ENCODE results near the gene PDP2. TPM values are rescaled to one million over a fixed set of nuclear protein-coding genes. Genes with fewer than 3 reads are reported as not detected.

Gene PDP2
- polyA plus RNA-seq, 1 of the 3 experiments (the other 2 are of a cell fraction) = 4.7 TPM

GRCh38 chr16:66842765-66843164 lies 37.5 kb upstream of the PDP2 start:
- no peaks in the 10 kb centered on the region for H3K36me3 ChIP-seq (replicated peaks in 1 of 2; ENCODE audit: control insufficient read depth in 1 of 2, insufficient read depth in 2 of 2, low read length in 1 of 2)
- no peaks in the 10 kb centered on the region for H3F3A ChIP-seq (replicated peaks; ENCODE audit: insufficient read depth)
- H2AFZ ChIP-seq (ENCODE audit: low read depth) = no peak overlapping the region
- no peak overlapping the region for H3K27ac ChIP-seq (ENCODE audit: low read depth in 2 of 2, low read length in 1 of 2)
- CTCF ChIA-PET = interaction anchor here (1.0 to 10.1 kb wide), 6 partner anchors 9 to 192 kb away, joined by 3 to 82 read pairs (median 6); partner anchors contain the start of gene NAE1
- H3K4me1 ChIP-seq (ENCODE audit: control insufficient read depth in 1 of 2, insufficient read depth in 2 of 2, low read depth in 1 of 2, low read length in 1 of 2) = peaks cover 0 to 8% of the 10 kb centered on the region in 2 experiments; a peak in 1 of 4 replicates
- no peak overlapping the region for H3K4me3 ChIP-seq (ENCODE audit: low read depth in 2 of 2, low read length in 1 of 2)
- H4K20me1 ChIP-seq (ENCODE audit: insufficient read depth) = no peaks in the 10 kb centered on the region
- H3K4me2 ChIP-seq = no peak overlapping the region
- DNase-seq = peak; percentile 48
- no peak for TF ChIP-seq NRF1 (IDR thresholded peaks at IDR 0.05; ENCODE audit: low read depth, low read length)
- TF ChIP-seq GATA2 (CRISPR knock-in tag; IDR thresholded peaks at IDR 0.05) = no peak
- TF ChIP-seq MEF2A (IDR thresholded peaks at IDR 0.05; ENCODE audit: borderline replicate concordance, low read depth) = no peak
- no peaks in the 10 kb centered on the region for H3K9me2 ChIP-seq
- H3K79me2 ChIP-seq (ENCODE audit: insufficient read depth) = no peaks in the 10 kb centered on the region
- WGBS (ENCODE audit: low lambda C conversion rate) = 73% methylated on average over 7 of the region's 7 CpGs
- H3K9me3 ChIP-seq = no peaks in the 10 kb centered on the region
- POLR2A ChIA-PET = no interaction called here
- H3K27me3 ChIP-seq (ENCODE audit: insufficient read depth) = peaks cover 15% of the 10 kb centered on the region; the same call in 1 of the 2 replicates
- no peak overlapping the region for H3K9ac ChIP-seq

GRCh38 chr16:66843191-66843590 lies 37.1 kb upstream of the PDP2 start:
- H3K4me1 ChIP-seq (ENCODE audit: control insufficient read depth in 1 of 2, insufficient read depth in 2 of 2, low read depth in 1 of 2, low read length in 1 of 2) = peaks cover 0 to 8% of the 10 kb centered on the region in 2 experiments; a peak in 1 of 4 replicates
- ChIA-PET POLR2A (no interaction called here), CTCF (interaction anchor here (1.1 to 10.1 kb wide), 5 partner anchors 9 to 53 kb away, joined by 3 to 82 read pairs (median 5); partner anchors contain the start of gene NAE1)
- no peak for DNase-seq
- no peak overlapping the region for H3K9ac ChIP-seq
- no peaks in the 10 kb centered on the region for H4K20me1 ChIP-seq (ENCODE audit: insufficient read depth)
- no peaks in the 10 kb centered on the region for H3K9me2 ChIP-seq
- H3F3A ChIP-seq (replicated peaks; ENCODE audit: insufficient read depth) = no peaks in the 10 kb centered on the region
- no peaks in the 10 kb centered on the region for H3K36me3 ChIP-seq (replicated peaks in 1 of 2; ENCODE audit: control insufficient read depth in 1 of 2, insufficient read depth in 2 of 2, low read length in 1 of 2)
- no peaks in the 10 kb centered on the region for H3K9me3 ChIP-seq
- H2AFZ ChIP-seq (ENCODE audit: low read depth) = no peak overlapping the region
- no peak overlapping the region for H3K4me2 ChIP-seq
- TF ChIP-seq RFX5 (IDR thresholded peaks at IDR 0.05; ENCODE audit: low read length) (no peak), USF2 (IDR thresholded peaks at IDR 0.05; ENCODE audit: borderline replicate concordance, low read depth, low read length) (no peak), TEAD4 (IDR thresholded peaks at IDR 0.05; ENCODE audit: borderline replicate concordance, insufficient read depth) (no peak), EZH2phosphoT487 (IDR thresholded peaks at IDR 0.05; ENCODE audit: borderline replicate concordance, low read depth) (no peak), SMC3 (IDR thresholded peaks at IDR 0.05; ENCODE audit: low read depth, low read length) (no peak), MEF2A (IDR thresholded peaks at IDR 0.05; ENCODE audit: borderline replicate concordance, low read depth) (no peak), TAF1 (IDR thresholded peaks at IDR 0.05; ENCODE audit: borderline replicate concordance, low read depth, low read length) (no peak), RCOR1 (IDR thresholded peaks at IDR 0.05; ENCODE audit: low read length) (no peak), FOXM1 (IDR thresholded peaks at IDR 0.05; ENCODE audit: low read depth) (no peak), YY1 (IDR thresholded peaks at IDR 0.05; ENCODE audit: low read depth) (no peak), MXI1 (IDR thresholded peaks at IDR 0.05; ENCODE audit: low read depth, low read length) (no peak), RAD21 (IDR thresholded peaks at IDR 0.05; ENCODE audit: low read length) (no peak), NRF1 (IDR thresholded peaks at IDR 0.05; ENCODE audit: low read depth, low read length) (no peak), ZBTB33 (IDR thresholded peaks at IDR 0.05; ENCODE audit: borderline replicate concordance, low read depth) (no peak), GABPA (IDR thresholded peaks at IDR 0.05; ENCODE audit: low read depth) (no peak), CTCF (IDR thresholded peaks at IDR 0.05) (no peak), JUND (IDR thresholded peaks at IDR 0.05) (no peak), ELF1 (IDR thresholded peaks at IDR 0.05) (no peak), GATA2 (CRISPR knock-in tag; IDR thresholded peaks at IDR 0.05) (no peak)
- no peak overlapping the region for H3K27ac ChIP-seq (ENCODE audit: low read depth in 2 of 2, low read length in 1 of 2)
- 92% methylated on average over 2 of the region's 2 CpGs for WGBS (ENCODE audit: low lambda C conversion rate)
- H3K27me3 ChIP-seq (ENCODE audit: insufficient read depth) = peaks cover 15% of the 10 kb centered on the region; the same call in 1 of the 2 replicates
- no peak overlapping the region for H3K4me3 ChIP-seq (ENCODE audit: low read depth in 2 of 2, low read length in 1 of 2)
- H3K79me2 ChIP-seq (ENCODE audit: insufficient read depth) = no peaks in the 10 kb centered on the region
